ENCODE measurements around the gene CPAMD8. TPM values are rescaled to one million over a fixed set of nuclear protein-coding genes. Genes with fewer than 3 reads are reported as not detected.

The CPAMD8 gene
- total and polyA plus RNA-seq, 12 donors, result 3.1 to 33.7 (median 9.2) TPM

DNA sequence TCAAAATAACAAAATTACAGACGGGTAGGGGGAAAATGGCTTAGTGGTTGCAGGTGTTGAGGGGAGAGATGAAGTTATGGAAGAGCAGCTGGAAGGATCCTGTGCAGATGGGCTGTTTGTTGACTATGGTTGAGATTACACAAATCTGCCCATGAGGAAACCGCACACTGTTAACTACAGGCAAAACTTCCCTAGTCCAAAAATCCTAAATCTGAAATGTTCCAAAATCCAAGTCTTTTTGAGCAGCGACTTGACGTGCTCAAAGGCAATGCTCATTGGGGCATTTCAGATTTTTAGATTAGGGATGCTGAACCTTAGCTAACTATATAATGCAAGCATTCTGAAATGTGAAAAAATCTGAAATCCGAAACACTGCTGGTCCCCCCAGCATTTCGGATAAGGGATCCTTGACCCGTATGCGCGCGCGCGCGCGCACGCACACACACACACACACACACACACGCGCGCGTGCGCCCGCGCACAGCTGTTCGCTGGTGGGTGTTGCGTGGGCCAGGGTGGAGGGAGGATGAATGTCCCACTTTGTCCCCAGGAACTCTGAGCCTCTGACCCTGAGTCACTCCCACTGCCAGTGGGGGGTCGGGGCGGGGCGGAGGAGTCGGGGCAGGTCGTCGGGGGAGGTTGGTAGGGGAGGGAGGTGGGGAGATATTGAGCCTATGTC, 131.0 kb downstream of the CPAMD8 start:
- no peaks in the 10 kb centered on the region for H3K36me3 ChIP-seq (replicated peaks in 1 of 2)
- no peaks in the 10 kb centered on the region for H3K27me3 ChIP-seq
- H3K4me1 ChIP-seq (replicated peaks in 1 of 2), result peaks cover 10 to 12% of the 10 kb centered on the region in 2 donors
- intact Hi-C loops (cut with DNase I), result no loop called here
- no peaks in the 10 kb centered on the region for H3K9me3 ChIP-seq (replicated peaks in 1 of 3)
- H3K27ac ChIP-seq, result peak overlapping the region in 2 of 5 donors; percentile 53 to 65
- H3K4me3 ChIP-seq, result peak overlapping the region in 1 of 4 donors; percentile 81
- no peak for DNase-seq
- TF ChIP-seq, protein P1, sequence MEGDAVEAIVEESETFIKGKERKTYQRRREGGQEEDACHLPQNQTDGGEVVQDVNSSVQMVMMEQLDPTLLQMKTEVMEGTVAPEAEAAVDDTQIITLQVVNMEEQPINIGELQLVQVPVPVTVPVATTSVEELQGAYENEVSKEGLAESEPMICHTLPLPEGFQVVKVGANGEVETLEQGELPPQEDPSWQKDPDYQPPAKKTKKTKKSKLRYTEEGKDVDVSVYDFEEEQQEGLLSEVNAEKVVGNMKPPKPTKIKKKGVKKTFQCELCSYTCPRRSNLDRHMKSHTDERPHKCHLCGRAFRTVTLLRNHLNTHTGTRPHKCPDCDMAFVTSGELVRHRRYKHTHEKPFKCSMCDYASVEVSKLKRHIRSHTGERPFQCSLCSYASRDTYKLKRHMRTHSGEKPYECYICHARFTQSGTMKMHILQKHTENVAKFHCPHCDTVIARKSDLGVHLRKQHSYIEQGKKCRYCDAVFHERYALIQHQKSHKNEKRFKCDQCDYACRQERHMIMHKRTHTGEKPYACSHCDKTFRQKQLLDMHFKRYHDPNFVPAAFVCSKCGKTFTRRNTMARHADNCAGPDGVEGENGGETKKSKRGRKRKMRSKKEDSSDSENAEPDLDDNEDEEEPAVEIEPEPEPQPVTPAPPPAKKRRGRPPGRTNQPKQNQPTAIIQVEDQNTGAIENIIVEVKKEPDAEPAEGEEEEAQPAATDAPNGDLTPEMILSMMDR (IDR thresholded peaks at IDR 0.05), result no peak
- no peak for TF ChIP-seq POLR2A (IDR thresholded peaks at IDR 0.05)
- 46 to 78% (median 61%) methylated on average over 20 to 30 of the region's 30 CpGs for WGBS, 4 donors

DNA sequence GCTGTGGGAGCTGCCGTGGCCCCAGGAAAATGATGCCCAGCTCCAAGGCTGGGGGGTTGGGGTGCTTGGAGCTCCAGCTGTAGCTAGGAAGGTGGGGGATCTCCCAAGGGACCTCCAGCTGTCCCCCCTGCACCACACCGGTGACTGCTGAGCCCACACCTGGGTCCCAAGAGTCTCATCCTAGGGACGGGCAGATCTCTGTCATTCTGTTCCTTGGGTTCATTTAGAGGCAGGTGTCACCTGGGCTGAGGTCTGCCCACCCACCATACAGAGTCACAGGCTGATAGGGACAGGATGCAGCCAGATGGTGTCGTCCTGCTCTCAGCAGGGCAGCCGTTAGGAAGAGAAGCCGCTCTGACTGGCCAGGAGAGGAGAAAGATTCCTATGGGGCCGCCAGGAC, 132.5 kb downstream of the CPAMD8 start:
- H3K36me3 ChIP-seq (replicated peaks in 1 of 2), result no peaks in the 10 kb centered on the region
- H3K27ac ChIP-seq, result peak overlapping the region in 1 of 5 donors; percentile 25
- DNase-seq, result no peak
- TF ChIP-seq POLR2A (IDR thresholded peaks at IDR 0.05), result no peak
- TF ChIP-seq, protein P1 (IDR thresholded peaks at IDR 0.05), result no peak
- H3K9me3 ChIP-seq (replicated peaks in 1 of 3), result no peaks in the 10 kb centered on the region
- no peak overlapping the region for H3K4me3 ChIP-seq
- H3K4me1 ChIP-seq (replicated peaks in 1 of 2), result peaks cover 10 to 12% of the 10 kb centered on the region in 2 donors
- no peaks in the 10 kb centered on the region for H3K27me3 ChIP-seq
- WGBS, 4 donors, result 84 to 90% (median 85%) methylated on average over 4 to 7 of the region's 7 CpGs; no CpG with 5 or more reads in 1 of the 4 donors
- intact Hi-C loops (cut with DNase I), result no loop called here

DNA sequence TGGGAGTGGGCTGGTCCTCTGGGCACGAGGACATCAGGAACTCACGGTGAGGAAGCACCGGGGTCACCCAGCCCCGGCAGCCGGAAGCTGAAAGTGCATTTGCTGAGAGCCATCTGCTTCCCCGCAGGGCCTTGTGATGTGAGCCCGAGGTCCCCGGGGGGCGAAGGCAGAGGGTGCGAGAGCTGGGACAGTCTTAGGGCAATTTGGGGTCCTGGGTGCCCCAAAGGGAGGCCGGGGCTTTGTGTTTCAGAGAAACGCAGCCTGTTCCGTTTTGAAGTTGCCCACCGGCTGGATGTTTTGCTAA, 133.0 kb downstream of the CPAMD8 start:
- DNase-seq, result peak in 3 of 7 donors; percentile 37 to 62 (median 47)
- WGBS, 4 donors, result 53 to 80% (median 61%) methylated on average over 3 to 14 of the region's 14 CpGs
- peaks cover 10 to 12% of the 10 kb centered on the region in 2 donors for H3K4me1 ChIP-seq (replicated peaks in 1 of 2)
- intact Hi-C loops (cut with DNase I), result no loop called here
- H3K4me3 ChIP-seq, result no peak overlapping the region
- H3K27ac ChIP-seq, result peak overlapping the region in 2 of 5 donors; percentile 25 to 26
- TF ChIP-seq POLR2A (IDR thresholded peaks at IDR 0.05), result no peak
- TF ChIP-seq, protein P1 (IDR thresholded peaks at IDR 0.05), result no peak
- no peaks in the 10 kb centered on the region for H3K36me3 ChIP-seq (replicated peaks in 1 of 2)
- H3K27me3 ChIP-seq, result no peaks in the 10 kb centered on the region
- no peaks in the 10 kb centered on the region for H3K9me3 ChIP-seq (replicated peaks in 1 of 3)

DNA sequence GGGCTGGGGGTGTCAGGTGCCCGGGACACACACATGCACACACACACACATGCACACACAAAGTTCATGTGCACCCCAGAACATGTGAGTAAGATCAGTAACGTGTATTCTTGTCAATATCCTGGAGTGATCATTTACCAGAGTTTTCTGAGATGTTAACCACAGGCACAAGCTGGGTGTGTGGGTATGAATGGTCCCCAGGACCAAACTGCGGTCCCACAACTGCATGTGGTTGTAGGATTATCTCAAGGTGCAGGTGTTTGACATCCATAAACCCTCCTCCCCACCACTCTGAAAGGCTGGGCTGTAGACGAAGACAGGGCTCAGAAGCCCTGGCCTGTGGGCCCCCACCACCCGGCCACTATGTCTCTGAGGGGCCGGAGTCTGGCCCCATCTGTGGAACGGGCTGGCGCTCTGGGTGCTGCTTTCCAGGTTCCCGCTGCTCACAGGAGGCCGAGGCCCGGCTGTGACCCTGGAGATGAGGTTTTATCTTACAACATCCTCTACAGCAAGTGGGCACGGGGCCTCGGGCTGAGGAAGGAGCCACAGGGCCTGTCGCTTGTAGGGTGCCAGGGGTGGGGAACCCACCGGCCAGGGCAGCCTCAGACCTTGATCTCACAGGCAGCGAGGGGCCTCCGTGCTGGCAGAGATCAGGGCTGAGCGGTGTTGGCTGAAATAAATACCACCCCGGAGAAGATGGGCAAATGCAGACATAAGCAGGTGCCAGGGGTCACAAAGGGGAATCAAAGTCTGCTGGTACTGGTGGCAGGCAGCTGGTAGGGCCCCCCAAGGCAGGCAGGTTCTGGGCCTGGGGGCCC, 133.5 kb downstream of the CPAMD8 start:
- Histone ChIP-seq H3K4me3 (no peak overlapping the region), H3K27me3 (no peaks in the 10 kb centered on the region), H3K36me3 (replicated peaks in 1 of 2) (no peaks in the 10 kb centered on the region), H3K9me3 (replicated peaks in 1 of 3) (no peaks in the 10 kb centered on the region), H3K4me1 (replicated peaks in 1 of 2) (peaks cover 10 to 16% of the 10 kb centered on the region in 2 donors), H3K27ac (peak overlapping the region in 2 of 5 donors; percentile 25 to 26)
- intact Hi-C loops (cut with DNase I), result no loop called here
- 57 to 85% (median 80%) methylated on average over 9 to 19 of the region's 19 CpGs for WGBS, 4 donors
- peak in 1 of 7 donors; percentile 54 for DNase-seq
- TF ChIP-seq, protein P1 (IDR thresholded peaks at IDR 0.05), result no peak
- no peak for TF ChIP-seq POLR2A (IDR thresholded peaks at IDR 0.05)

Measured in adrenal gland (tissue), 12 donors.